Measurements from ENCODE around the gene TNFSF8.

DNA sequence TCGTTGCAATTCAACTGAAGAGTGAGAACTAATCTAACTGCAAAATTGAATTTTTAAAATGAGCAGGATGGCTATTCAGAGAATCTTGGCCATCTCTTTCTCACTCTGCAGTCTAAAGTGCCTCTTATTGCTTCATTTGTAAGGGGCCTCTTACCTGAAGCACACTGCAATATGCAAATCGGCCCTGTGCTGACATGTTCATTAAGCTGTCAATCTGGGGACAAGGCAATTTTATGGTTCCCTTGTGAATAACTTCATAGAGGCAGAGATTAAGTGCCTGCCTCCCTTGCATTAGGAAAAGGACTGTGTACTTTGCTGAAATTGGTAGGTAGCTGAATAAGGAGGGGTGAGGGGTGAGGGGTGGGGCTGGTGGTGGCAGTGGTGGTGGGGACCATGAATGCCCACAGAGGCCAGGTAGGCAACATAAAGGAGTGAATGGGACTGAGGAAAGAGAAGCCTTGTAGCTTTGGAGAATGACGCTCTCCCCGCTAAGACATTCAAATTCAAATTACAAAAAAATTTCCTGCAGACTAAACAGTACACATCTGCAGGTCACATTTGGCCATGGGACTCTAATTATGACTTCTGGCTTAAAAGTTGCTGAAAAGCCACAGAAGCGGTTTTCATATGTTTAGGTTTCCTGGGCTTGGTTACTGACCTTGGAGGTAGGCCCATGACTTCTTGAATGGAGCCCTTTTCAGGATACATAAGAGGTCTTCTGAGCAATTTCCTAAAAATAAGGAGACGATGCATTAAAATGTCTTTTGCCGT, 25.0 kb downstream of the TNFSF8 start:
- TF ChIP-seq, protein P1, sequence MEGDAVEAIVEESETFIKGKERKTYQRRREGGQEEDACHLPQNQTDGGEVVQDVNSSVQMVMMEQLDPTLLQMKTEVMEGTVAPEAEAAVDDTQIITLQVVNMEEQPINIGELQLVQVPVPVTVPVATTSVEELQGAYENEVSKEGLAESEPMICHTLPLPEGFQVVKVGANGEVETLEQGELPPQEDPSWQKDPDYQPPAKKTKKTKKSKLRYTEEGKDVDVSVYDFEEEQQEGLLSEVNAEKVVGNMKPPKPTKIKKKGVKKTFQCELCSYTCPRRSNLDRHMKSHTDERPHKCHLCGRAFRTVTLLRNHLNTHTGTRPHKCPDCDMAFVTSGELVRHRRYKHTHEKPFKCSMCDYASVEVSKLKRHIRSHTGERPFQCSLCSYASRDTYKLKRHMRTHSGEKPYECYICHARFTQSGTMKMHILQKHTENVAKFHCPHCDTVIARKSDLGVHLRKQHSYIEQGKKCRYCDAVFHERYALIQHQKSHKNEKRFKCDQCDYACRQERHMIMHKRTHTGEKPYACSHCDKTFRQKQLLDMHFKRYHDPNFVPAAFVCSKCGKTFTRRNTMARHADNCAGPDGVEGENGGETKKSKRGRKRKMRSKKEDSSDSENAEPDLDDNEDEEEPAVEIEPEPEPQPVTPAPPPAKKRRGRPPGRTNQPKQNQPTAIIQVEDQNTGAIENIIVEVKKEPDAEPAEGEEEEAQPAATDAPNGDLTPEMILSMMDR (IDR thresholded peaks at IDR 0.05), result no peak
- TF ChIP-seq POLR2A (IDR thresholded peaks at IDR 0.05), result no peak
